ENCODE results near the gene ARL14. TPM values are rescaled to one million over a fixed set of nuclear protein-coding genes. Genes with fewer than 3 reads are reported as not detected.

ARL14 gene
- total RNA-seq, 4 donors from 2014 or later = not detected

DNA sequence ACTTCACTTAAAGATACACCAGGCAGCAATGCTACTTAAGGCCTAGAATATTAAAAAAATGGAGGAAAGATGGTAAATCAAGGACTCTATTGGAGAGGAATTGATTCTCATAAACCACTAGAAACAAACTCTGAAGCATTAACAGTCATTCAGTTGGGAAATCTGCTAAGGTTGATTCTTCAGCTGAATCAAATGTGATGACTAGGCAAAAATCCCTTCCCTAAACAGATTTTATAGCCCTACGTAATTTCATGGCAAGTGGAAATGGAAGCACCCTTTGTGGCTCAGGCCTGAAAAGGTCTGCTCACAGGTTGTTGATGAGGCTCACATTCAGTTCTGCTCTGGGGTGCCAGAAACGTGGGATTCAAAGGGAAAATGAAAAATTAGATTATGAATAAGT, 38.8 kb upstream of the ARL14 start:
- TF ChIP-seq, protein P1, sequence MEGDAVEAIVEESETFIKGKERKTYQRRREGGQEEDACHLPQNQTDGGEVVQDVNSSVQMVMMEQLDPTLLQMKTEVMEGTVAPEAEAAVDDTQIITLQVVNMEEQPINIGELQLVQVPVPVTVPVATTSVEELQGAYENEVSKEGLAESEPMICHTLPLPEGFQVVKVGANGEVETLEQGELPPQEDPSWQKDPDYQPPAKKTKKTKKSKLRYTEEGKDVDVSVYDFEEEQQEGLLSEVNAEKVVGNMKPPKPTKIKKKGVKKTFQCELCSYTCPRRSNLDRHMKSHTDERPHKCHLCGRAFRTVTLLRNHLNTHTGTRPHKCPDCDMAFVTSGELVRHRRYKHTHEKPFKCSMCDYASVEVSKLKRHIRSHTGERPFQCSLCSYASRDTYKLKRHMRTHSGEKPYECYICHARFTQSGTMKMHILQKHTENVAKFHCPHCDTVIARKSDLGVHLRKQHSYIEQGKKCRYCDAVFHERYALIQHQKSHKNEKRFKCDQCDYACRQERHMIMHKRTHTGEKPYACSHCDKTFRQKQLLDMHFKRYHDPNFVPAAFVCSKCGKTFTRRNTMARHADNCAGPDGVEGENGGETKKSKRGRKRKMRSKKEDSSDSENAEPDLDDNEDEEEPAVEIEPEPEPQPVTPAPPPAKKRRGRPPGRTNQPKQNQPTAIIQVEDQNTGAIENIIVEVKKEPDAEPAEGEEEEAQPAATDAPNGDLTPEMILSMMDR (IDR thresholded peaks at IDR 0.05) = no peak
- TF ChIP-seq POLR2A (IDR thresholded peaks at IDR 0.05) = no peak
- no peaks in the 10 kb centered on the region for H3K9me3 ChIP-seq
- 76 to 80% methylated on average over 2 of the region's 2 CpGs for WGBS, 2 donors
- no peaks in the 10 kb centered on the region for H3K27me3 ChIP-seq
- peaks cover 0 to 3% of the 10 kb centered on the region in 2 donors for H3K4me1 ChIP-seq
- DNase-seq = no peak
- intact Hi-C loops (cut with DNase I) = no loop called here
- H3K27ac ChIP-seq = no peak overlapping the region
- H3K4me3 ChIP-seq (replicated peaks in 1 of 3) = no peak overlapping the region
- no peaks in the 10 kb centered on the region for H3K36me3 ChIP-seq

DNA sequence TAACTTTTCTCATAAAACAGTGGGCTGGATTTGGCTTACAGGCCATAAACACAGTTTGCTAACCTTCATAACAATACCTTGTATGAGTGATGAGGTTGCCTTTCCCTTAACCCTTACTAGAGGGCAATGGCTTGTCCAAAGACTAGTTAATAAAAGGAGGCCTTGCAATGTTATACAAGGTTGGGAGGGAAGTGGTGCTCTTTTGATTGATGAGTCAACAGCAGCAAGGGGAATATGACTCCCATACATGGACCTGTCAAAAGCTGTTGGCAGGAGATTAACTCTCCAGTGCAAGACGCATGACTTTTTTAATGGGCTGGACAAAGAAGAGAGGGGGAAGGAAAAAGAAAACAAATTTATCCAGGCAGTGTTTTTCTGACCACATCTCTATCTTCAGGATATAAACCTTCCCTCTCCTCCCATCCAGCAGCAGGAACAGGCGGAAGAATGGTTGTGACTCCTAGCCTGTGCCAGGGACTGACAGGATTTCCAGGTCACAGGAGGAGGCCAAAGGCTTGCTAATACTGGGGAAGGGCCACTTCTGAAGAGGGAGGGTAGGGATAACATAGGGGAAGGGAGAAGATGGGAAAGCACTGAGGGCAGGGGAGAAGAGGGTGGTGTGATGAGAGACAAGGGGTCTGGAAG, 35.2 kb upstream of the ARL14 start:
- intact Hi-C loops (cut with DNase I) = no loop called here
- no peaks in the 10 kb centered on the region for H3K9me3 ChIP-seq
- TF ChIP-seq, protein P1 (IDR thresholded peaks at IDR 0.05) = no peak
- no peak for TF ChIP-seq POLR2A (IDR thresholded peaks at IDR 0.05)
- H3K4me1 ChIP-seq = peaks cover 0 to 3% of the 10 kb centered on the region in 2 donors
- no peaks in the 10 kb centered on the region for H3K36me3 ChIP-seq
- no peak overlapping the region for H3K4me3 ChIP-seq (replicated peaks in 1 of 3)
- 60 to 80% methylated on average over 2 of the region's 2 CpGs for WGBS, 2 donors
- no peaks in the 10 kb centered on the region for H3K27me3 ChIP-seq
- no peak overlapping the region for H3K27ac ChIP-seq
- no peak for DNase-seq

DNA sequence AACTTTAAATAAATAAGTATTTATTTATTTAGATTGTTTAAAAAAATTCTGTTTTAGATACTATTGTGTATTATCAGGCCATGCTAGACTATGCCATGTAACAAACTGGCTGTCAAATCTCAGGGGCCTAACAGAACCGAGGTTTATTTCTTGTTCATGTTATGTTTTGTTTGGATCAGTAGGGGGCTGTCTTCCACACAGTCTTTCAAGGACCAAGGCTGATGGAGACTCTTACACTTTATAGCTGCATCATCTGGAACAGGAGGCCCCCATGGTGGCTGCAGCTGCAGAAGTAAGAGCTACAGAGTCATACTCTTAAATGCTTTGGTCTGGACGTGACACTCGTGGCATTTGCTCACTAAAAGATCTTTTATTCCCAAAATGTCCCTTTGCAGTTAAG, 33.0 kb upstream of the ARL14 start:
- Histone ChIP-seq H3K36me3 (no peaks in the 10 kb centered on the region), H3K4me3 (replicated peaks in 1 of 3) (no peak overlapping the region), H3K27ac (no peak overlapping the region), H3K27me3 (no peaks in the 10 kb centered on the region), H3K4me1 (peaks cover 0 to 3% of the 10 kb centered on the region in 2 donors), H3K9me3 (no peaks in the 10 kb centered on the region)
- TF ChIP-seq, protein P1 (IDR thresholded peaks at IDR 0.05) = no peak
- no peak for TF ChIP-seq POLR2A (IDR thresholded peaks at IDR 0.05)
- WGBS, 2 donors = 80 to 88% methylated on average over 3 of the region's 3 CpGs
- intact Hi-C loops (cut with DNase I) = no loop called here
- no peak for DNase-seq

DNA sequence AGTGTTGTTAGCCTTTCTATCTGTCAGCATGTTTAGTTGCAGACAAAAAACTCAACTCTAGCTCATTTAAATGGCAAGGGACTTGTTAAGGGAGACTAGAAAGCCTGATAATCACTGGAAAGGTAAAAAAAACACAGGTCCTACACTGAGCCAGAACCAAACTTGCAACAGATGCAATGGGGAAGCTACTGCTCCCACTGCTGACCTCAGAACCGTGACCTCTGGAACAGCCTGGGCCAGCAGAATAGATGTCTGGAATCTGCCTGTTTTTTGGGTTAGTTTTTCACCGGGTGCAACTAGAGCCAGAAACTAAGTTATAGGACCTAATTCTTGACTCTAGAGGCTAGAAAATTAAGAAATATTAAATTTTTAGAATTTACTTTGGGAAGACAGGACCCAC, 32.5 kb upstream of the ARL14 start:
- DNase-seq = no peak
- WGBS, 2 donors = 72 to 77% methylated on average over 2 of the region's 2 CpGs
- Histone ChIP-seq H3K4me3 (replicated peaks in 1 of 3) (no peak overlapping the region), H3K36me3 (no peaks in the 10 kb centered on the region), H3K4me1 (peaks cover 0 to 3% of the 10 kb centered on the region in 2 donors), H3K27me3 (no peaks in the 10 kb centered on the region), H3K27ac (no peak overlapping the region), H3K9me3 (no peaks in the 10 kb centered on the region)
- intact Hi-C loops (cut with DNase I) = no loop called here
- TF ChIP-seq, protein P1 (IDR thresholded peaks at IDR 0.05) = no peak
- no peak for TF ChIP-seq POLR2A (IDR thresholded peaks at IDR 0.05)

DNA sequence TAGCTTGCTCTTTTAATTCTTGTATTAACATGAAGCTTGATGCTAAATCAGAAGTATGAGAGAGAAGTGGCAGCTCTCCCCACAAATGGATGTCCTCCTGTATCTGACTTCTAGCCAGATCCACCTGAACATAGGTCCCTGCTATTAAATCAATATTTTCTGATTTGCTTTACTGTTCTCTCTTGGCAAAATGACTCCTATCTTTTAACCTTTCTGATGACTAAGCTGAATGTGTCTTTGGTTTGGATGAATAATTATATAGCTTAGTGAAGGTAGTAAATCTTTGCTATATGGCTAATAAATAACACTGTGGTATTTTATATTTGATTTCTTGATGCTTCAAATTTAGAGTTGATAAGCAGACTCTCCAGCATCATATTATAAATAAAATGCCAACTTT, 28.3 kb upstream of the ARL14 start:
- Histone ChIP-seq H3K27ac (no peak overlapping the region), H3K4me3 (replicated peaks in 1 of 3) (no peak overlapping the region), H3K36me3 (no peaks in the 10 kb centered on the region), H3K27me3 (no peaks in the 10 kb centered on the region), H3K4me1 (no peaks in the 10 kb centered on the region), H3K9me3 (no peaks in the 10 kb centered on the region)
- TF ChIP-seq POLR2A (IDR thresholded peaks at IDR 0.05) = no peak
- TF ChIP-seq, protein P1 (IDR thresholded peaks at IDR 0.05) = no peak
- intact Hi-C loops (cut with DNase I) = no loop called here
- DNase-seq = no peak

Data from thyroid gland (tissue), 4 donors.